Smooth muscle cell (in vitro differentiated cells): ENCODE results near the gene RHOXF2B. TPM values are rescaled to one million over a fixed set of nuclear protein-coding genes. Genes with fewer than 3 reads are reported as not detected.
"Not testable (repeated sequence)": the region's sequence is repeated elsewhere in the genome, so short reads cannot be mapped to it uniquely, and the experiment has no call there.

Experiments used
- DNase-seq: peaks from one replicate; lab custom pipeline; 2025; ENCODE audit not compliant: unreplicated experiment; lab: John Stamatoyannopoulos, UW
- H2AFZ ChIP-seq: fragments of 200-600 bp; sonication (generic); 2 replicates; pipeline ENCODE4 v1.6.0; 2016; ENCODE audit warnings: antibody characterized with exemption, low read depth, mild to moderate bottlenecking
- H3F3A ChIP-seq: fragments of 200-600 bp; sonication (generic); 2 replicates; pipeline ENCODE4 v1.6.0; 2017; ENCODE audit warnings: antibody characterized with exemption, low read depth
- H3K27ac ChIP-seq: fragments of 200-600 bp; sonication (generic); 2 replicates; pipeline ENCODE4 v1.5.1; 2016; ENCODE audit warnings: low read depth, mild to moderate bottlenecking
- H3K27me3 ChIP-seq: fragments of 200-600 bp; sonication (generic); 2 replicates; pipeline ENCODE4 v1.6.1; 2016; ENCODE audit warnings: low read depth, mild to moderate bottlenecking
- H3K36me3 ChIP-seq: fragments of 200-600 bp; sonication (generic); 2 replicates; pipeline ENCODE4 v1.5.1; 2016; ENCODE audit warnings: low read depth
- H3K4me1 ChIP-seq: fragments of 200-600 bp; sonication (generic); 2 replicates; pipeline ENCODE4 v1.5.1; 2016; ENCODE audit warnings: low read depth
- H3K4me2 ChIP-seq: fragments of 200-600 bp; sonication (generic); 2 replicates; pipeline ENCODE4 v1.6.0; 2016; ENCODE audit warnings: mild to moderate bottlenecking
- H3K4me3 ChIP-seq: fragments of 200-600 bp; sonication (generic); 2 replicates; pipeline ENCODE4 v1.5.1; 2016; ENCODE audit warnings: mild to moderate bottlenecking
- H3K79me2 ChIP-seq: fragments of 200-600 bp; sonication (generic); 2 replicates; pipeline ENCODE4 v1.6.0; 2016; ENCODE audit warnings: low read depth, mild to moderate bottlenecking
- H3K9ac ChIP-seq: fragments of 200-600 bp; sonication (generic); 2 replicates; pipeline ENCODE4 v1.6.0; 2016; ENCODE audit warnings: low read depth
- H3K9me3 ChIP-seq: fragments of 200-600 bp; sonication (generic); replicated peaks from 2 replicates; pipeline ENCODE4 v1.5.1; 2016; ENCODE audit warnings: low read depth
- H4K20me1 ChIP-seq: fragments of 200-600 bp; sonication (generic); 2 replicates; pipeline ENCODE4 v1.6.0; 2016; ENCODE audit warnings: low read depth
- CTCF ChIP-seq: fragments of 200-600 bp; sonication (generic); IDR thresholded peaks from 2 replicates; pipeline ENCODE4 v1.5.1; 2017; ENCODE audit warnings: borderline replicate concordance, mild to moderate bottlenecking, antibody characterized with exemption; ENCODE audit not compliant: insufficient read depth, poor library complexity, severe bottlenecking
- WGBS: methylation state at CpG from one replicate; pipeline ENCODE4 v1.1.7; 2016; ENCODE audit warnings: low lambda C conversion rate; 5-methylcytosine and 5-hydroxymethylcytosine counted together
- polyA plus RNA-seq: library from polyadenylated mRNA; unstranded; fragments of >200 nt; fragmentation: Nextera tagmentation; extraction: Ambion mirVana; gene quantifications from 2 replicates; pipeline ENCODE4 v1.2.1, GENCODE V29; 2016
- total RNA-seq: library from RNA; depleted of rRNA; stranded (reverse); fragments of >200 nt; gene quantifications from 2 replicates; pipeline ENCODE4 v1.2.3, GENCODE V29; 2014

RHOXF2B gene
- total and polyA plus RNA-seq, 2 experiments from 2014 or later = not detected

GRCh38 chrX:120036704-120037103 lies 40.8 kb downstream of the RHOXF2B start:
- Histone ChIP-seq H3K27me3 (no peaks in the 10 kb centered on the region), H3K9me3 (no peaks in the 10 kb centered on the region), H3K79me2 (no peaks in the 10 kb centered on the region), H3F3A (no peaks in the 10 kb centered on the region), H3K9ac (no peak overlapping the region), H3K27ac (no peak overlapping the region), H3K4me1 (no peaks in the 10 kb centered on the region), H2AFZ (no peak overlapping the region), H4K20me1 (no peaks in the 10 kb centered on the region), H3K4me3 (no peak overlapping the region), H3K36me3 (no peaks in the 10 kb centered on the region), H3K4me2 (no peak overlapping the region)
- TF ChIP-seq CTCF = no peak
- 63% methylated on average over 1 of the region's 1 CpG for WGBS
- no peak for DNase-seq

- not testable (repeated sequence) for DNase-seq
Measured at GRCh38 chrX:120035522-120036309, 41.8 kb downstream of the RHOXF2B start.

DNA sequence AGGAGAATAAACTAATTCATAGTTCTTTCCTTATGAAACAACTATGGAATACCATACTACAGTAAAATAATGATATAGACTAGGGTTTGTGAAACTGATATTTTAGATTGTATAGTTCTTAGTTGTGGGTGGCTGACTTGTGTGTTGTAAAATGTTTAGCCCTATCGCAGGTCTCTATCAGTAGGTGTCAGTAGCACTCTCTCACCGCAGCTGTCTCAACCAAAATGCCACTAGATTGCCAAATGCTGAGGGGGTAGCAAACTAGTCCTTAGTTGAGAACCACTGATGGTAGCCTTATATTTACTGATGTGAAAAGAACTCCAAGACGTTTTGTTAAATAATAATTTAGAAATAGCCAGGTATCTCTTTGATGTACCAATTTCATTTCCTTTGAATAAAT lies 48.1 kb downstream of the RHOXF2B start:
- Histone ChIP-seq H3K27me3 (no peaks in the 10 kb centered on the region), H3K9me3 (no peaks in the 10 kb centered on the region), H3K4me1 (no peaks in the 10 kb centered on the region), H3K4me3 (no peak overlapping the region), H3K9ac (no peak overlapping the region), H4K20me1 (no peaks in the 10 kb centered on the region), H2AFZ (no peak overlapping the region), H3K4me2 (no peak overlapping the region), H3K79me2 (no peaks in the 10 kb centered on the region), H3F3A (no peaks in the 10 kb centered on the region), H3K36me3 (no peaks in the 10 kb centered on the region), H3K27ac (no peak overlapping the region)
- no peak for TF ChIP-seq CTCF
- DNase-seq = no peak
- 45% methylated on average over 3 of the region's 3 CpGs for WGBS

More at GRCh38 chrX:120035522-120036309, 41.8 kb downstream of the RHOXF2B start:
- not testable (repeated sequence) for H4K20me1 ChIP-seq, H3K79me2 ChIP-seq, H3K4me2 ChIP-seq, H3K27ac ChIP-seq, H2AFZ ChIP-seq, H3F3A ChIP-seq, H3K9me3 ChIP-seq, H3K9ac ChIP-seq, H3K4me1 ChIP-seq, H3K4me3 ChIP-seq, H3K36me3 ChIP-seq, H3K27me3 ChIP-seq
- 49% methylated on average over 9 of the region's 9 CpGs for WGBS

DNA sequence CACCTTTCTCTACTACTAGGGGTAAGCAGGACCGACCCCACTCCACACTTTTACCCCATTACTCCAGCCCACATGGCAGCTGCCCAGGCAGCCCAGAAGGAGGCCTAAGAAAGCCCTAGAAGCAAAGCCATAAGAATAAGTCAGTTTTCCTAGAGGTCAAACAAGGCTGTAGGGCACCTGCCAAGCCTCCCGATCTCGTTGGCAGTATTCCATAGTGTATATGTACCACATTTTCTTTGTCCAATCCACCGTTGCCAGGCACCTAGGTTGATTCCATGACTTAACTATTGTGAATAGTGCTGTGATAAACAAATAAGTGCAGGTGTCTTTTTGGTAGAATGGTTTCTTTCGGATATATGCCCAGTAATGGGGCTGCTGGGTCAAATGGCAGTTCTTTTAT lies 54.2 kb downstream of the RHOXF2B start:
- DNase-seq = no peak
- H3K4me2 ChIP-seq = no peak overlapping the region
- no peak overlapping the region for H3K9ac ChIP-seq
- H3K9me3 ChIP-seq = no peaks in the 10 kb centered on the region
- no peaks in the 10 kb centered on the region for H3K4me1 ChIP-seq
- no peak for TF ChIP-seq CTCF
- H3K4me3 ChIP-seq = no peak overlapping the region
- 80% methylated on average over 5 of the region's 5 CpGs for WGBS
- no peaks in the 10 kb centered on the region for H3K79me2 ChIP-seq
- peaks cover 9% of the 10 kb centered on the region for H3K27me3 ChIP-seq
- no peaks in the 10 kb centered on the region for H4K20me1 ChIP-seq
- H3F3A ChIP-seq = no peaks in the 10 kb centered on the region
- no peak overlapping the region for H3K27ac ChIP-seq
- H2AFZ ChIP-seq = no peak overlapping the region
- no peaks in the 10 kb centered on the region for H3K36me3 ChIP-seq
